GM18526 (cell line): ENCODE results near the gene PLCB4.

Source experiments
- POLR2A ChIP-seq: IDR thresholded peaks from 3 replicates; pipeline ENCODE4 v1.6.1; 2011; ENCODE audit not compliant: insufficient read length; ENCODE audit errors: extremely low read depth

PLCB4 gene

GRCh38 chr20:9262653-9263194, 193.8 kb downstream of the PLCB4 start:
- no peak for TF ChIP-seq POLR2A

- no peak for TF ChIP-seq POLR2A
These were observed 200.5 kb downstream of the PLCB4 start for GRCh38 chr20:9269280-9269971.

GRCh38 chr20:9270831-9271230, 201.9 kb downstream of the PLCB4 start:
- TF ChIP-seq POLR2A: no peak

- TF ChIP-seq POLR2A: no peak
These were observed 208.1 kb downstream of the PLCB4 start for GRCh38 chr20:9276966-9277468.

GRCh38 chr20:9279918-9280401, 211.1 kb downstream of the PLCB4 start:
- no peak for TF ChIP-seq POLR2A

- no peak for TF ChIP-seq POLR2A
These were observed 211.8 kb downstream of the PLCB4 start for GRCh38 chr20:9280666-9281065.

GRCh38 chr20:9281803-9282202, 212.9 kb downstream of the PLCB4 start:
- TF ChIP-seq POLR2A: no peak

- TF ChIP-seq POLR2A: no peak
These were observed 216.7 kb downstream of the PLCB4 start for GRCh38 chr20:9285617-9286016.

- TF ChIP-seq POLR2A: no peak
These were observed 217.9 kb downstream of the PLCB4 start for GRCh38 chr20:9286501-9287461.

GRCh38 chr20:9287826-9288225, 218.9 kb downstream of the PLCB4 start:
- TF ChIP-seq POLR2A: no peak

- no peak for TF ChIP-seq POLR2A
These were observed 221.4 kb downstream of the PLCB4 start for GRCh38 chr20:9290331-9290730.

- no peak for TF ChIP-seq POLR2A
These were observed 224.3 kb downstream of the PLCB4 start for GRCh38 chr20:9293145-9293544.

GRCh38 chr20:9294041-9294440, 225.2 kb downstream of the PLCB4 start:
- TF ChIP-seq POLR2A: no peak

GRCh38 chr20:9298906-9299305, 230.0 kb downstream of the PLCB4 start:
- TF ChIP-seq POLR2A: no peak

GRCh38 chr20:9300080-9300479, 231.2 kb downstream of the PLCB4 start:
- no peak for TF ChIP-seq POLR2A
